ENCODE measurements around the gene RNF223.
"Not testable (repeated sequence)": the region's sequence is repeated elsewhere in the genome, so short reads cannot be mapped to it uniquely, and the experiment has no call there.

The RNF223 gene

DNA sequence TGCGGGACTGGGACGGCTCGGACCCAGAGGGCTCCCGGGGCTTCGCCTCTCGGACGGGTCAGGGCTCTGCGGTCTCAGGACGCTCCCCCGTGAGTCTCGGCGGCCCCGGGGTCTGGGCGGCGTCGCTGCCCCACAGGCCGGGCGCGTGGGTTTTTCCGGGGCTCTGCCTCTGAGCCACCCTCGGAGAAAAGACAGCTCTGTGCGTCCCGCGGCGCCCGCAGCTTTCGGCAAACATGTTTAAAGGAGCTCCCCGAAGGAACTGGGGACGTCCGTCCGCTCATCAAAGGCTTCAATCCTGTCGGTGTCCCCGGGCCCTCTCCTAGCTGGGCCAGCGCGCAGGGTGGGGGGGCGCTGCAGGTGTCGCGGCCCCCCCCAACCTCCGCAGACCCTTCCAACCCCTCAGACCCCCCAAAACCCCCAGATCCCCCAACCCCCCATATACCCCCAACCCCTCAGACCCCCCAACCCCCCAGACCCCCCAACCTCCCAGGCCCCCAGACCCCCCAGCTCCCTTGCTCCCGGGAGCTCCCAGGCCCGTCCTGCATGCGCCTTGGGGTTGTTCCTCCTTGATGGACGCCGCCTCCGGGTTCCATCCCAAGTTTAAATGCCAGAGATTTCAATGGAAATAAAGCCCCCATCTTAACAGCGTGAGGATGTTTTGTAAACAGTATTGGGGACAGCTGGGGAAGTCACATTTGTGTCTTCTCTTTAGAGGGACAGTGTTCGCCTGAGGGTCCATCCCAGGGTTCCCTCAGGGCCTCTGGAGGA lies 42.8 kb upstream of the RNF223 start:
- Histone ChIP-seq H3K36me3 (ENCODE audit: control insufficient read depth, low read depth, low read length) (no peaks in the 10 kb centered on the region), H3K9ac (ENCODE audit: low read length) (no peak overlapping the region), H3K27ac (ENCODE audit: low read length) (no peak overlapping the region), H3K4me3 (ENCODE audit: low read length) (peak overlapping the region; percentile 46), H3K4me1 (ENCODE audit: control insufficient read depth, low read depth, low read length) (peaks cover 4% of the 10 kb centered on the region), H3K9me3 (ENCODE audit: control insufficient read depth, low read depth, low read length) (no peaks in the 10 kb centered on the region), H3K27me3 (ENCODE audit: control insufficient read depth, insufficient read depth, low read length) (peaks cover 40% of the 10 kb centered on the region)

DNA sequence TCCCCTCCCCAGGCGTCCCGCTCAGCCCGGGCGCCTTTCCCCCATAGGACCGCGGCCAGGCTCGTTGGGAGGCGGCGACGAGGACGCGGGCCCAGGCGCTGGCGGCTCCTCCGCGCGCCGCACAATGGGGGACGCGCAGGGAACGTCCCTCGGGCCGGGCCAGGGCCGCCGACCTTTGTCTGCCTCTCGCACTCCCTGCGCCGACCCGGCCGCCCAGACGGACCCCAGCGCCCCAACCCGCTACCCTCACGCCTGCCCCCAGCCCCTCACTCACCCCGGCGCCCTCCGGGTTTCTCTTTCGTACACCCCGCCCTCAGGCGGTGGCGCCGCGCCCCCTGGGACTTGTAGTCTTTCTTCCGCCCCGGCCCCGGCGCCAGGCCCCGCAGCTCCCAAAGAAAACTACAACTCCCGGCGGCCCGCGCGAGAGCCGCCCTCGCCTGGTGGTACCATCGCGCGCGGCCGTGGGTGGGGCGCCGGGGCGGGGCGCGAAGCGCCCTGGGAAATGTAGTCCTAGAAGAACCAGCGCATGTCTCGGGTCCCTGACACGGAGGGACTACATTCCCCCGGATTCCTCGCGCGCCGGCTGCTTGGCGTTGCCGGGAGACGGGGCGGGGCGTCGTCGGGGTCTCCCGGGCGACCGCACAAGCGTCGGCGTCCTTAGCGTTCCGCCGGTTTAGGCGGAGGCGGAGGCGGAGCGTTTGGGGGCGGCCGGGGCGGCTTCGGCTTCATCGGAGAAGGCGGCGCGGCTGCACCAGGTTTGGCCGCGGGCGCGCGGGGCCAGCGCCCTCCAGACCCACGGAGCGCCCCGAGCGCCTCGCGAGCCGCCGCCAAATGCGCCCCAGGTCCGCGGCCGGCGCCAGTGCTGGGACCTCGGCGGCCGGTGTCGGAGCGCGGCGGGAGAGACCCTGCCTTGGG lies 41.9 kb upstream of the RNF223 start, which contains the start of gene C1orf159:
Gene C1orf159, minus strand, starts transcription at position 304 of the 915 bp plus-strand sequence. CDS start 24,546 bp downstream, outside the sequence.
- Histone ChIP-seq H3K9ac (ENCODE audit: low read length) (peak within 1 kb of the TSS; percentile 28), H3K27ac (ENCODE audit: low read length) (no peak within 1 kb of the TSS), H3K4me3 (ENCODE audit: low read length) (peak within 1 kb of the TSS; percentile 69), H3K36me3 (ENCODE audit: control insufficient read depth, low read depth, low read length) (no peaks in the 10 kb centered on the region), H3K27me3 (ENCODE audit: control insufficient read depth, insufficient read depth, low read length) (peaks cover 38% of the 10 kb centered on the region), H3K4me1 (ENCODE audit: control insufficient read depth, low read depth, low read length) (peaks cover 4% of the 10 kb centered on the region), H3K9me3 (ENCODE audit: control insufficient read depth, low read depth, low read length) (no peaks in the 10 kb centered on the region)

DNA sequence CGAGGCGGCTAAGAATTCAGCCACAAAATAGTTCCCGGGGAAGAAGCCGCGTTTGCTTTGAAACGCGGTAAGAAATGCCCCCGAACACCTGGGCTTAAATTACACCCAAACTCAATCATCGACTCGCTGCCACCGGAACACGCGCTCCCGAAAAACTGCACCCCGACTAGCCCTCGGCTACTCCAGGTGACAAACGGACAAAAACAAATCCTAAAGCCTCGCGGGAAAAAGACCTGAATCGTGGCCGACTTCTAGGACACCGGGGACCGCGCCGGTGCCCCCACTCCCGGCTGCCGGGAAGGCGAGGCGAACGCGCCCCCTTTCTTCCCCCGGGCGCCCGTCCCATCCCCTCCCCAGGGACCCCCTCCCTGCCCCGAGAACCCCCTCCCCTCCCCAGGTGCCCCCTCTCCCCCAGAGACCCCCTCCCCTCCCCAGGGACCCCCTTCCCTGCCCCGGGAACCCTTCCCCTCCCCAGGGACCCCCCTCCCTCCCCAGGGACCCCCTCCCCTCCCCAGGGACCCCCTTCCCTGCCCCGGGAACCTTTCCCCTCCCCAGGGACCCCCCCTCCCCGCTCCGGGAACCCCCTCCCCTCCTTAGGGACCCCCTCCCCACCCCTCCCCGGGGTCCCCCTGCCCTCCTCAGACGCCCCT lies 41.2 kb upstream of the RNF223 start:
- H3K4me1 ChIP-seq (ENCODE audit: control insufficient read depth, low read depth, low read length): peaks cover 4% of the 10 kb centered on the region
- no peaks in the 10 kb centered on the region for H3K9me3 ChIP-seq (ENCODE audit: control insufficient read depth, low read depth, low read length)
- H3K36me3 ChIP-seq (ENCODE audit: control insufficient read depth, low read depth, low read length): no peaks in the 10 kb centered on the region
- H3K4me3 ChIP-seq (ENCODE audit: low read length): peak overlapping the region; percentile 69
- H3K27me3 ChIP-seq (ENCODE audit: control insufficient read depth, insufficient read depth, low read length): peaks cover 35% of the 10 kb centered on the region
- H3K27ac ChIP-seq (ENCODE audit: low read length): no peak overlapping the region
- H3K9ac ChIP-seq (ENCODE audit: low read length): peak overlapping the region; percentile 28

DNA sequence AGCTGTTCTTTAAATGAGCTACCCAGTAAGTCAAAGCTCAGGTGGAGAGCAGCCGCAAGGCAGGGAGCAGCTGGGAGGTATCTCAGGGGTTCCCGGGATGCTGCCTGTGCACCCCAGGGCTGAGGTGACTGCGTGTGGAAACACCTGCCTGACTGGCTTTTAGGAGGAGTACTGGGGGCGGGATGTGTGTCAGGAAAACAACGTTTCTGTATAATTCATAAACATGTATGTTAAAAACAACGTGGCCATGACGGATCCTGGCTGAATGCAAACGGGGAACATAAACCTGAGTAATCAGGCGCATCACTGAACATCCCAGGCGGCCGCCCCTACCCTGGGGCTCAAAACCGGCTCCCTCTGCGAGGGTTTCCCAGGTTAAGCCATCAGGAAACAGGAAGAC lies 40.3 kb upstream of the RNF223 start:
- H3K36me3 ChIP-seq (ENCODE audit: control insufficient read depth, low read depth, low read length): no peaks in the 10 kb centered on the region
- H3K27ac ChIP-seq (ENCODE audit: low read length): no peak overlapping the region
- H3K27me3 ChIP-seq (ENCODE audit: control insufficient read depth, insufficient read depth, low read length): peaks cover 34% of the 10 kb centered on the region
- H3K9ac ChIP-seq (ENCODE audit: low read length): no peak overlapping the region
- no peaks in the 10 kb centered on the region for H3K9me3 ChIP-seq (ENCODE audit: control insufficient read depth, low read depth, low read length)
- peaks cover 4% of the 10 kb centered on the region for H3K4me1 ChIP-seq (ENCODE audit: control insufficient read depth, low read depth, low read length)
- H3K4me3 ChIP-seq (ENCODE audit: low read length): peak overlapping the region; percentile 69

DNA sequence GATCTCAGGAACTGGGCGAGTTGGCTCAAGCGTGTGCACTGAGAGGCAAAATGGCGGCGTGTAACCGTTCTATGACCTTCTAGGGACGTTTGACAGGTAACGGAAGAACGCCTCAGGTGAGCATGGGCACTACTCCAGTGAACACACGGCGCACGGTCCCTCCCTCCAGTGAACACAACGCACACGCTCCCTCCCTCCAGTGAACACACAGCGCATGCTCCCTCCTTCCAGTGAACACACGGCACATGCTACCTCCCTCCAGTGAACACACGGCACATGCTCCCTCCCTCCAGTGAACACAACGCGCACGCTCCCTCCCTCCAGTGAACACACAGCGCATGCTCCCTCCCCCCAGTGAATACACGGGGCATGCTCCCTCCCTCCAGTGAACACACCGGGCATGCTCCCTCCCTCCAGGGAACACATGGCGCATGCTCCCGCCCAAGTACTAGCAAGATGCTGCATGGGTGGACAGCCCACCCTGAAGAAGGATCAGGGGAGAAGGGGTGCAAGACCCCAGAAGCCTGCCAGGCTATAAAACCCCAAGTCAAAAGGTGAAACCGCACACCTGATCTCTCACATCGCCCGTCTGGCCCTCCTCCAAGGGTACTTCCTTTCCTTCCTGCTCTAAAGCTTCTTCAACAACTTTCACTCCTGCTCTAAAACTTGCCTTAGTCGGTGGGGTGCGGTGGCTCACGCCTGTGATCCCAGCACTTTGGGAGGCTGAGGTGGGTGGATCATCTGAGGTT lies 38.3 kb upstream of the RNF223 start:
- H3K27ac ChIP-seq (ENCODE audit: low read length): no peak overlapping the region
- H3K9me3 ChIP-seq (ENCODE audit: control insufficient read depth, low read depth, low read length): no peaks in the 10 kb centered on the region
- no peak overlapping the region for H3K9ac ChIP-seq (ENCODE audit: low read length)
- peaks cover 4% of the 10 kb centered on the region for H3K4me1 ChIP-seq (ENCODE audit: control insufficient read depth, low read depth, low read length)
- no peaks in the 10 kb centered on the region for H3K36me3 ChIP-seq (ENCODE audit: control insufficient read depth, low read depth, low read length)
- peaks cover 14% of the 10 kb centered on the region for H3K27me3 ChIP-seq (ENCODE audit: control insufficient read depth, insufficient read depth, low read length)
- H3K4me3 ChIP-seq (ENCODE audit: low read length): no peak overlapping the region

DNA sequence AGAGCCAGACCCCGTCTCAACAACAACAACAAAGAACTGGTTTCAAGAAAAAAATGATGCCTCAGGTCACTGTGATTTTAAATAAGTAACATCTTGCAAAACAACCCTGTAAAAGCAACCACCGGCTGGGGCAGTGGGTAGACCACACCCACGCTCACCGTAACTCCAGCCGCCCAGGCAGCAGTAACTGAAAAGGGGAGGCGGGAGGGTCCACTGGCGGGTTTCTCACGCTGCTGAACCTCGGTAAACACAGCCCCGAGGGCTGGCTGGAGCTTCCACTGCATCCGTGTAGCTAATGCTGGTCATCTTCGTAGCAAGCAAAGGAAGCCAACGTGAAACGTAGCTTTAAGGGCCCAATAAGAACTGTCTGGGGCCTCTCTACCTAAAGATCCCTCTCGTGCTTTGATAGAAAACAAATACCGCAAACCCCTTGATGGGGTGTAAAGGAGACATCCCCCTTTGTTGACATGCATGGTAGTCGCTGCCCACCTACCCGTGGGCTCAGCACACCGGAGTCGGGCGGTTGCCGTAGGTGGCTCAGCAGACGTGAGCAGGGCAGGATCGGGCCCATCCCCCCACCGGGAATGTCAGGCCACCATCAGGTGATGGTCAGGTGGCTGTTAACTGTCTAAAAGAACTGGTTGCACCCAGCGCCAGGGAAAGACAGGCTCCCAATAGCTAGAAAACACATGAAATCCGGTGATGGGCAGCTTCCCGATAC lies 37.6 kb upstream of the RNF223 start:
- Histone ChIP-seq H3K9ac (ENCODE audit: low read length) (no peak overlapping the region), H3K36me3 (ENCODE audit: control insufficient read depth, low read depth, low read length) (no peaks in the 10 kb centered on the region), H3K4me3 (ENCODE audit: low read length) (no peak overlapping the region), H3K4me1 (ENCODE audit: control insufficient read depth, low read depth, low read length) (peaks cover 4% of the 10 kb centered on the region), H3K9me3 (ENCODE audit: control insufficient read depth, low read depth, low read length) (no peaks in the 10 kb centered on the region), H3K27ac (ENCODE audit: low read length) (no peak overlapping the region), H3K27me3 (ENCODE audit: control insufficient read depth, insufficient read depth, low read length) (peaks cover 8% of the 10 kb centered on the region)

DNA sequence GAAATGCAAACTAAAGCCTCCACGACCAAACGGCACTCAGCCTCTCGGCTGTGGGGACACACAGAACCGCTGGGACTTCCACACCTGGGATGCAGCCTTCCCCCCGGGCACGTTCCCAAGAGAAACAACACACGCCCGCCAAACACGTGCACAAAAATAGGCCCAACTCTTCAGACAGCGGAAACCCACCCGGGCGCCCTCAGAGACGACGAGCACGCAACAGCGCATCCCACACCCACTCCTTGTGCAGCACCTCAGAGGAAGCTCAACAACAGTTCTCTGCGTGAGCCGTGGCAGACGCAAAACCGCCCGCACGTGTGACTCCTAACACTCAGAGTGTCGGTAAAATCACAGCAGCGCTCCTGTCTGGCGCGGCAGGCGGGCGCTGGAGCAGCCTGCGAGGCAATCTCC lies 36.5 kb upstream of the RNF223 start:
- H3K4me1 ChIP-seq (ENCODE audit: control insufficient read depth, low read depth, low read length): peaks cover 4% of the 10 kb centered on the region
- no peak overlapping the region for H3K4me3 ChIP-seq (ENCODE audit: low read length)
- peaks cover 3% of the 10 kb centered on the region for H3K9me3 ChIP-seq (ENCODE audit: control insufficient read depth, low read depth, low read length)
- no peak overlapping the region for H3K9ac ChIP-seq (ENCODE audit: low read length)
- no peaks in the 10 kb centered on the region for H3K36me3 ChIP-seq (ENCODE audit: control insufficient read depth, low read depth, low read length)
- H3K27me3 ChIP-seq (ENCODE audit: control insufficient read depth, insufficient read depth, low read length): peaks cover 6% of the 10 kb centered on the region
- H3K27ac ChIP-seq (ENCODE audit: low read length): no peak overlapping the region

DNA sequence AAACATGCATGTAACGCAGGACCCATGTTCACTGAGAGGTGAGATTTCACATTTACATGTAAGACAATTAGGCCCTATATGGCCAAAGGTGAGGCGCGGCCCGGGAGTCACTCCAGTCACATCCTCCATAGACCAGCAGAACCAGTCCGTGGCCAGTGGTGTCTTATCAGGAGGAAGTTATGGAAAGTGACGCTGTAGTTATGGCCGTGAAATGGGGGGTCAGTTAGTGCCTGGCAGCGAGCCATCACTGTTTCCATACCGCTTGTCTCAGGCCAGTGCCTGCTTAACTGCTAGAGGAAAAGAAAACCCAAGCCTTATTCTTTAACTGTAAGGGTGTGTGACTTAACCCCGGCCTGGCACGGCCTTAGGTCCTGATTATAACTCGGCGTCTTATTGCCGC lies 35.6 kb upstream of the RNF223 start:
- no peaks in the 10 kb centered on the region for H3K36me3 ChIP-seq (ENCODE audit: control insufficient read depth, low read depth, low read length)
- no peak overlapping the region for H3K27ac ChIP-seq (ENCODE audit: low read length)
- no peak overlapping the region for H3K9ac ChIP-seq (ENCODE audit: low read length)
- peaks cover 2% of the 10 kb centered on the region for H3K27me3 ChIP-seq (ENCODE audit: control insufficient read depth, insufficient read depth, low read length)
- H3K9me3 ChIP-seq (ENCODE audit: control insufficient read depth, low read depth, low read length): peaks cover 3% of the 10 kb centered on the region
- H3K4me3 ChIP-seq (ENCODE audit: low read length): no peak overlapping the region
- peaks cover under 1% of the 10 kb centered on the region for H3K4me1 ChIP-seq (ENCODE audit: control insufficient read depth, low read depth, low read length)

DNA sequence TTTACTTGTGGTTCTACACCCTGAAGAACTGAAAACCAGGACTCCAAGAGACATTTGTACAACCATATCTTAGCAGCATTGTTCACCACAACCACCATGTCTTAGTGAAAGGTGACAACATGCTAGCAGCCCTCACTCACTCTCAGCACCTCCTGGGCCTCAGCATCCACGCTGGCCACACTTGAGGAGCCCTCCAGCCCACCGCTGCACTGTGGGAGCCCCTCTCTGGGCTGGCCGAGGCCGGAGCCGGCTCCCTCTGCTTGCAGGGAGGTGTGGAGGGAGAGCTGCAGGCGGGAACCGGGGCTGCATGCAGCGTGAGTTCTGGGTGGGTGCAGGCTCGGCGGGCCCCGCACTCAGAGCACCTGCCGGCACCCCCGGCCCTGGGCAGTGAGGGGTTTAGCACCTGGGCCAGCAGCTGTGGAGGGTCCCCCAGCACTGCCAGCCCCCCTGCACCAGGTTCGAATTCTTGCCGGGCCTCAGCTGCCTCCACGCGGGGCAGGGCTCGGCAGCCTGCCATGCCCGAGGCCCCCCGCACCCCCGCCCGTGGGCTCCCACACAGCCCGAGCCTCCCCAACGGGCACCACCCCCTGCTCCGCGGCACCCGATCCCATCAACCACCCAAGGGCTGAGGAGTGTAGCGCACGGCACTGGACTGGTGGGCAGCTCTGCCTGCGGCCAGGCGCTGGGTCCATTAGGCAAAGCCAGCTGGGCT lies 32.6 kb upstream of the RNF223 start:
- Histone ChIP-seq H3K9ac (ENCODE audit: low read length) (no peak overlapping the region), H3K36me3 (ENCODE audit: control insufficient read depth, low read depth, low read length) (no peaks in the 10 kb centered on the region), H3K27ac (ENCODE audit: low read length) (no peak overlapping the region), H3K27me3 (ENCODE audit: control insufficient read depth, insufficient read depth, low read length) (no peaks in the 10 kb centered on the region), H3K4me1 (ENCODE audit: control insufficient read depth, low read depth, low read length) (no peaks in the 10 kb centered on the region), H3K4me3 (ENCODE audit: low read length) (no peak overlapping the region), H3K9me3 (ENCODE audit: control insufficient read depth, low read depth, low read length) (peaks cover 3% of the 10 kb centered on the region)

DNA sequence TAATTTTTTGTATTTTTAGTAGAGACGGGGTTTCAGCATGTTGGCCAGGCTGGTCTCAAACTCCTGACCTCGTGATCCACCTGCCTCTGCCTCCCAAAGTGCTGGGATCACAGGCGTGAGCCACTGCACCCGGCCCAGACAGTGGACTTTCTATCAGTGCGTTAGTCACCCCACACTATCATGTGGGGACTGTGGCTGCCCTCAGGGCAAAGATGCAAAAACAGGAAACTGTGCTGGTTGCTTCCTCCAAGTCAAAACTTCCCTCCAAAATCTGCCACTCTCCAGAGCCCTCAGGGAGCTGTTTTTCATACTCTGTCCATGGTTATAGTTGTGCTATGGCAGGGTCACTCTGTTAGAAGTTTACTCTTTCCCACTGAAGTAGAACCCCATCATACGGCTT lies 30.0 kb upstream of the RNF223 start:
- not testable (repeated sequence) for H3K4me3 ChIP-seq (ENCODE audit: low read length); H3K9me3 ChIP-seq (ENCODE audit: control insufficient read depth, low read depth, low read length); H3K36me3 ChIP-seq (ENCODE audit: control insufficient read depth, low read depth, low read length); H3K9ac ChIP-seq (ENCODE audit: low read length); H3K27ac ChIP-seq (ENCODE audit: low read length); H3K4me1 ChIP-seq (ENCODE audit: control insufficient read depth, low read depth, low read length); H3K27me3 ChIP-seq (ENCODE audit: control insufficient read depth, insufficient read depth, low read length)

Data from iPS-18a (cell line).